ENCODE results near the gene MOB3A. TPM values are rescaled to one million over a fixed set of nuclear protein-coding genes. Genes with fewer than 3 reads are reported as not detected.
"Not testable (repeated sequence)": the region's sequence is repeated elsewhere in the genome, so short reads cannot be mapped to it uniquely, and the experiment has no call there.

MOB3A gene
- total RNA-seq, 1 experiment from 2014 or later, result 20.6 TPM

DNA sequence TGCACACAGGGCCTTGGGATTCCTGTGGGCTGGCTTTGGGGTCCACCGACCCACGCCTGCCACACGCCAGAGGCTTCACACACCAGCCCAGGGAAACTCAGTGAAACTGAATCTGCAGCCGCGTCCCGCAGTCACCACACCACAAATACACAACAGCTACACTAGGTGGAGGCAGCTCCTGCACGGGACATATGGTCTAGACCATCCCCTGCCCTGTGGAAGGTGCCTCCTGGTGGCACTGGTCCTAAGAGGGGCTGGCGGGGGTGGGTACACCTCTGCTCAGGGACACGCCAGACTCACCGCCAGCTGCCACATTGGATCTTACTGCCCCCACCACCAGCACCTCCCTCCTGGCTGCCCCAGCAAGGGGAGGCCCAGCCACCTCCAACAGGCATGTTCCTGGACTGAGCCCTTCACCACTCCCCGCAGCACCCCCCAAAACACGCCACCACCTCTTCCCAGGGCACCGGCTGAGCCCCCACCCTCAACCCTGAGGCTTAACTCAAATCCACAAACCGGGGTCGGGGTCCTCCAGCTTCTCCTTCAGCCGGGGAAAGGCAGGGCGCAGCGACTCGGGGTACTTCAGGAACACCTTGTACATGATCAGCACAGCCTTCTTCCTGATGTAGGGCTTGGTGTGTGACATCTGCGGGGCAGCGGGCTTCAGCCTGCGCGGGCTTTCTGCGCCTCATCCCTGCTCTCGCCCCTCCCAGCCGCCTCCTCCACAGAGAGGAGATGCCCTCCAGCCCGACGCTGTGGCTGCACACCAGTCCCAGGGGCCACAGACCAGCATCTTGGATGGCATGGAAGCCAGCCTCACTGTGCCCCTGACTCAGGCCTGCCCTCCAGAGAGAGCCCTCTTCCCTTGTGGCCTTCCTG is 34.0 kb upstream of the MOB3A start:
- no peak overlapping the region for H3K27ac ChIP-seq
- peaks cover 69% of the 10 kb centered on the region for H3K36me3 ChIP-seq

DNA sequence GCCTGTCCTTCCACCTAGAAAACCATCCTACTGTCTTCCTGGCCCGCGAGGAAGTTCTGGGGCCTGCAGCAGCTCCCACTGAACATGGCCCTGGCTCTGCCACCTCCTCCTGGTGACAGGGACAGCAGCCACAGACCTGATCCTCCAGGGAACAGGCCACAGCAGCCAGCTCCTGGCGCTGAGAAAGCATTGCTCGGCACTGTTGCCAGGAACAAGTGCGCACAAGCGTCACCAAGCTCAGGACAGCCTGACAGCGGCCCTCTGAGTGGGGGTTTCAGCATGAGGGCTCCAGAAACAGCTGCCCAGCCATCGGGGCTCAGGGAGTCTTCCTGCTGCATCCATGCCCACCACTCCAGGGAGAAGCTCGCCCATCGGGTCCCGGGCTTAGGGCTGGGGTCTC is 33.4 kb upstream of the MOB3A start:
- Histone ChIP-seq H3K36me3 (peaks cover 67% of the 10 kb centered on the region), H3K4me3 (no peak overlapping the region), H3K4me1 (replicated peaks) (no peaks in the 10 kb centered on the region), H3K9me3 (replicated peaks) (no peaks in the 10 kb centered on the region), H3K27me3 (replicated peaks) (no peaks in the 10 kb centered on the region), H3K27ac (no peak overlapping the region)
- DNase-seq (ENCODE audit: low read depth in 1 of 2, low spot score in 2 of 2), result no peak

More for the DNA sequence above, 34.0 kb upstream of the MOB3A start:
- H3K4me1 ChIP-seq (replicated peaks), result no peaks in the 10 kb centered on the region
- no peaks in the 10 kb centered on the region for H3K9me3 ChIP-seq (replicated peaks)
- no peak overlapping the region for H3K4me3 ChIP-seq
- no peaks in the 10 kb centered on the region for H3K27me3 ChIP-seq (replicated peaks)
- no peak for DNase-seq (ENCODE audit: low read depth in 1 of 2, low spot score in 2 of 2)

GRCh38 chr19:2129022-2129421 is 32.9 kb upstream of the MOB3A start:
- H3K4me1 ChIP-seq (replicated peaks), result no peaks in the 10 kb centered on the region

DNA sequence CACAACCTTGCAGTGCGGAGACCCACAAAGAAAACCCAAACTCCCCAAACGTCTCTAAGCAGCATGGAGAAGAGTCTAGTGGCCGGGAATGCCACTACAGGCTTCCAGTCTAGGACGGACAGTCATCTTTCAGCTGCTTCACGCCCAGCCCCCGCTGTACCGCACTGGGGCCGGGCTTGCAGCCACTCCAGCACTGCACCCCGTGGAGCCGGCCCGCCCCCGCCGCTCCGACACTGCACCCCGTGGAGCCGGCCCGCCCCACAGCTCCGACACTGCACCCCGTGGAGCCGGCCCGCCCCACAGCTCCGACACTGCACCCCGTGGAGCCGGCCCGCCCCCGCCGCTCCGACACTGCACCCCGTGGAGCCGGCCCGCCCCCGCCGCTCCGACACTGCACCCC is 32.1 kb upstream of the MOB3A start:
- H3K4me3 ChIP-seq; H3K9me3 ChIP-seq (replicated peaks); H3K27ac ChIP-seq; DNase-seq (ENCODE audit: low read depth in 1 of 2, low spot score in 2 of 2); H3K4me1 ChIP-seq (replicated peaks); H3K27me3 ChIP-seq (replicated peaks): not testable (repeated sequence)
- peaks cover 73% of the 10 kb centered on the region for H3K36me3 ChIP-seq

More at GRCh38 chr19:2129022-2129421, 32.9 kb upstream of the MOB3A start:
- Histone ChIP-seq H3K27ac (no peak overlapping the region), H3K27me3 (replicated peaks) (no peaks in the 10 kb centered on the region), H3K4me3 (no peak overlapping the region), H3K36me3 (peaks cover 69% of the 10 kb centered on the region), H3K9me3 (replicated peaks) (no peaks in the 10 kb centered on the region)
- no peak for DNase-seq (ENCODE audit: low read depth in 1 of 2, low spot score in 2 of 2)

GRCh38 chr19:2127758-2128157 is 31.6 kb upstream of the MOB3A start:
- Histone ChIP-seq H3K27me3 (replicated peaks) (no peaks in the 10 kb centered on the region), H3K36me3 (peaks cover 73% of the 10 kb centered on the region), H3K9me3 (replicated peaks) (no peaks in the 10 kb centered on the region), H3K4me3 (no peak overlapping the region), H3K27ac (no peak overlapping the region), H3K4me1 (replicated peaks) (no peaks in the 10 kb centered on the region)
- no peak for DNase-seq (ENCODE audit: low read depth in 1 of 2, low spot score in 2 of 2)

DNA sequence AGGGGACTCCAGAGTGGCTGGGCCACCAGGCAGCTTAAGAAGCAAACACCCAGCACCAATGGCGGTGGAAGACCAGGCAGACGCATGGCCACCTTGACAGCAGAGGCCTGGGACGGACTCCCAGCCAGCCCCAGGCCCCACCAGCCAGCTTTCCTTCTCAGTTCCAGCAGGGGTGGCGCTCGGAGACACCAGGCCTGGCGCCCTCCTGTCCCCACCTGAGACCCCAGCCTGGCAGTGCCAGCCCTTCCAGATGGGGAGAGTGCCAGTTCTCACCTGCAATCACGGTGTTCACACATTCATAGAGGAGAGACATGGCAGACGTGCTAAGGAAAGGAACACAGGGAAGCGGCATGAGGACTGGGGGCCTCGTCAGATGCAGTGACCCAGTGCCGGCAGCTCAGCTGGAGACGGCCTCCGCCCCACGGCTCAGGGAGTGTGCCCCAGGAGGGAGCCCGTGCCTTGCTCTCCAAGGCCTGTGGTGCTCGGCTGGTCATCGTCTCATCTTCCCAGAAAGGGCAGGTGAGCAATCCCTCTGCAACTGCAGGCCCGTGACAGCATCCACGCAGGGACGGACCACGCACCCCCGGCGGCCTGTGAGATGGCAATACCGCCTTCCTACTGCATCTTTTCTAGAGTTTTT is 30.9 kb upstream of the MOB3A start:
- no peaks in the 10 kb centered on the region for H3K27me3 ChIP-seq (replicated peaks)
- H3K27ac ChIP-seq, result no peak overlapping the region
- H3K36me3 ChIP-seq, result peaks cover 73% of the 10 kb centered on the region
- H3K9me3 ChIP-seq (replicated peaks), result no peaks in the 10 kb centered on the region
- no peaks in the 10 kb centered on the region for H3K4me1 ChIP-seq (replicated peaks)
- no peak overlapping the region for H3K4me3 ChIP-seq
- no peak for DNase-seq (ENCODE audit: low read depth in 1 of 2, low spot score in 2 of 2)

DNA sequence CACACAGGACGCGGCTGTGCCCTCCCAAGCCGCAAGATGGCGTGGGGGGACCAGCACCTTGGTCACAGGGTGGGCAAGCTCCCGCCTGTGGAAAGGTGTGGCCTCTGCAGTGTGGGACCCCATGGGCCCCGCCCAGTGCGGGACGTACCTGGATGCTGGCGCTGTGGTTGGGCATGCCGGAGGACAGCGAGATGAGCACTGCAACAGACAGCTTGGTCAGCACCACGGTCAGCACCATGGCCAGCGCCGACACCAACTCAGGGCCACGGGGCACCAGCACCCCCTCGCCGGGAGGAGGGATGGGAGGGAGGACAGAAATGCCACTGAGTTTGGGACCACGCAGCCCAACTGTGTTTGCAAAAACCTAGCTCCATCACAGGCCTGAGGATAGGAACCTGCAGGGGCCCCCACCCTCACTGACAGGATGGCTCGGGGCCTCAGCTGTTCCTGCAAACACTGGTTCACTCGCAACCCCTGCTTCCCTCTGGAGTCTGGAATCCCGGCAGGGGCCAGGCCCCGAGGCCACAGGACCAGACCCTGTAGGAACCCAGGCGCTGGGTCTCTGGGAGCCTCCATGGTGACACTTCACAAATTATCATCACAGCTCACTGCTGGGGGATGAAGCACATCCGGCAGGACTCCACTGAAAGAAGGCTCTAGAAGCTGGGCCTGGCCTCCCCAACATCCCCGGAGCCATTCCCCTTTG is 27.7 kb upstream of the MOB3A start:
- no peak overlapping the region for H3K27ac ChIP-seq
- DNase-seq (ENCODE audit: low read depth in 1 of 2, low spot score in 2 of 2), result no peak
- H3K4me1 ChIP-seq (replicated peaks), result no peaks in the 10 kb centered on the region
- H3K9me3 ChIP-seq (replicated peaks), result no peaks in the 10 kb centered on the region
- H3K27me3 ChIP-seq (replicated peaks), result no peaks in the 10 kb centered on the region
- H3K36me3 ChIP-seq, result peaks cover 76% of the 10 kb centered on the region
- no peak overlapping the region for H3K4me3 ChIP-seq

DNA sequence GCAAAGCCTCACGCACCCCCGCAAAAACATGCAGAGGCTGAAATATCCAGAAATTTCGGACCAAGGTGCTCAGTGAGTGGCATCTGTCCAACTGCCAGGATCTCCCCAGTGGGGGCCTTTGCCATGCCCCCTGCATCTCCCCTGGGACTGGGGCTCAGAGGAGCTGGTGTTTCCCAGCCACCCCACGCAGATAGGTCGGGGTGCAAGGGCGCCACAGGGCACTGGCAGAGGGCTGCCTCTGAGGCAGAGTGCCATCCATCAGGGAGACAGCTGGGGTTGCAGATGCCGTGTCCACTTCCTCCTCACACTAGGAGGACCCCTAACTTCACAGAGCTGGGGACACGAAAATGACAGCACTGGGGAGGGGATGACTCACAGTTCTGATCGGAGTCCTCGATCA is 26.9 kb upstream of the MOB3A start:
- no peak for DNase-seq (ENCODE audit: low read depth in 1 of 2, low spot score in 2 of 2)
- no peaks in the 10 kb centered on the region for H3K4me1 ChIP-seq (replicated peaks)
- H3K4me3 ChIP-seq, result no peak overlapping the region
- H3K27ac ChIP-seq, result no peak overlapping the region
- H3K9me3 ChIP-seq (replicated peaks), result no peaks in the 10 kb centered on the region
- no peaks in the 10 kb centered on the region for H3K27me3 ChIP-seq (replicated peaks)
- H3K36me3 ChIP-seq, result peaks cover 83% of the 10 kb centered on the region

GRCh38 chr19:2122251-2122650 is 26.1 kb upstream of the MOB3A start:
- H3K36me3 ChIP-seq, result peaks cover 85% of the 10 kb centered on the region
- no peak overlapping the region for H3K4me3 ChIP-seq
- no peaks in the 10 kb centered on the region for H3K27me3 ChIP-seq (replicated peaks)

GRCh38 chr19:2121416-2122051 is 25.4 kb upstream of the MOB3A start:
- peaks cover 87% of the 10 kb centered on the region for H3K36me3 ChIP-seq
- no peak overlapping the region for H3K27ac ChIP-seq
- H3K4me3 ChIP-seq, result no peak overlapping the region

More at GRCh38 chr19:2122251-2122650, 26.1 kb upstream of the MOB3A start:
- DNase-seq (ENCODE audit: low read depth in 1 of 2, low spot score in 2 of 2), result no peak
- Histone ChIP-seq H3K9me3 (replicated peaks) (no peaks in the 10 kb centered on the region), H3K27ac (no peak overlapping the region), H3K4me1 (replicated peaks) (no peaks in the 10 kb centered on the region)

GRCh38 chr19:2120821-2121220 is 24.7 kb upstream of the MOB3A start:
- peaks cover 90% of the 10 kb centered on the region for H3K36me3 ChIP-seq
- H3K9me3 ChIP-seq (replicated peaks), result no peaks in the 10 kb centered on the region
- no peak overlapping the region for H3K4me3 ChIP-seq
- H3K27me3 ChIP-seq (replicated peaks), result no peaks in the 10 kb centered on the region
- H3K4me1 ChIP-seq (replicated peaks), result no peaks in the 10 kb centered on the region
- no peak for DNase-seq (ENCODE audit: low read depth in 1 of 2, low spot score in 2 of 2)
- H3K27ac ChIP-seq, result no peak overlapping the region

More at GRCh38 chr19:2121416-2122051, 25.4 kb upstream of the MOB3A start:
- Histone ChIP-seq H3K27me3 (replicated peaks) (no peaks in the 10 kb centered on the region), H3K4me1 (replicated peaks) (no peaks in the 10 kb centered on the region), H3K9me3 (replicated peaks) (no peaks in the 10 kb centered on the region)
- DNase-seq (ENCODE audit: low read depth in 1 of 2, low spot score in 2 of 2), result no peak

- Histone ChIP-seq H3K27me3 (replicated peaks) (no peaks in the 10 kb centered on the region), H3K36me3 (peaks cover 92% of the 10 kb centered on the region), H3K27ac (no peak overlapping the region), H3K4me3 (no peak overlapping the region), H3K9me3 (replicated peaks) (no peaks in the 10 kb centered on the region), H3K4me1 (replicated peaks) (no peaks in the 10 kb centered on the region)
- no peak for DNase-seq (ENCODE audit: low read depth in 1 of 2, low spot score in 2 of 2)
Observed at GRCh38 chr19:2119921-2120785, 24.0 kb upstream of the MOB3A start.

- no peak overlapping the region for H3K4me3 ChIP-seq
- peaks cover 93% of the 10 kb centered on the region for H3K36me3 ChIP-seq
- no peaks in the 10 kb centered on the region for H3K9me3 ChIP-seq (replicated peaks)
- no peak overlapping the region for H3K27ac ChIP-seq
- H3K4me1 ChIP-seq (replicated peaks), result no peaks in the 10 kb centered on the region
- no peaks in the 10 kb centered on the region for H3K27me3 ChIP-seq (replicated peaks)
- DNase-seq (ENCODE audit: low read depth in 1 of 2, low spot score in 2 of 2), result no peak
Observed at GRCh38 chr19:2118438-2118837, 22.3 kb upstream of the MOB3A start.

Data from SJSA1 (cell line).